ENCODE data around the gene WNK2.

- TF ChIP-seq EP300 (IDR thresholded peaks at IDR 0.05) (no peak), POLR2A (IDR thresholded peaks at IDR 0.05) (no peak), CTCF (IDR thresholded peaks at IDR 0.05) (no peak)
Measured at GRCh38 chr9:93193388-93194220, 9.7 kb downstream of the WNK2 start.
